Mononuclear cell (primary cell): Measurements from ENCODE around the gene EPHA2. TPM values are rescaled to one million over a fixed set of nuclear protein-coding genes. Genes with fewer than 3 reads are reported as not detected.
"Not testable (repeated sequence)": the region's sequence is repeated elsewhere in the genome, so short reads cannot be mapped to it uniquely, and the experiment has no call there.

Experiments used
- H3K27me3 ChIP-seq: 2 replicates; pipeline ENCODE4 v1.6.0; 2011; ENCODE audit warnings: low read length, control low read depth; ENCODE audit not compliant: insufficient read depth
- H3K4me1 ChIP-seq: 2 replicates; pipeline ENCODE4 v1.5.1; 2011; ENCODE audit warnings: mild to moderate bottlenecking, low read length, control low read depth; ENCODE audit not compliant: insufficient read depth
- H3K4me3 ChIP-seq: 2 replicates; pipeline ENCODE4 v1.5.1; 2011; ENCODE audit warnings: mild to moderate bottlenecking, low read length, moderate library complexity
- H3K9me3 ChIP-seq: 2 replicates; pipeline ENCODE4 v1.5.1; 2011; ENCODE audit warnings: low read depth, mild to moderate bottlenecking, control low read depth, low read length
- total RNA-seq: library from RNA; depleted of rRNA; stranded (reverse); fragments of >200 nt; gene quantifications from one replicate; pipeline ENCODE4 v1.2.3, GENCODE V29; 2012

EPHA2 gene
- total RNA-seq, 1 donor = 0.63 TPM

GRCh38 chr1:16118706-16119105, 37.2 kb downstream of the EPHA2 start:
- peaks cover 14% of the 10 kb centered on the region for H3K4me1 ChIP-seq
- H3K27me3 ChIP-seq = no peaks in the 10 kb centered on the region
- no peak overlapping the region for H3K4me3 ChIP-seq
- no peaks in the 10 kb centered on the region for H3K9me3 ChIP-seq

GRCh38 chr1:16117936-16118335, 37.9 kb downstream of the EPHA2 start:
- Histone ChIP-seq H3K9me3 (no peaks in the 10 kb centered on the region), H3K27me3 (no peaks in the 10 kb centered on the region), H3K4me1 (peaks cover 10% of the 10 kb centered on the region), H3K4me3 (no peak overlapping the region)

GRCh38 chr1:16117369-16117768, 38.5 kb downstream of the EPHA2 start:
- Histone ChIP-seq H3K9me3 (no peaks in the 10 kb centered on the region), H3K27me3 (no peaks in the 10 kb centered on the region), H3K4me3 (no peak overlapping the region), H3K4me1 (peaks cover 6% of the 10 kb centered on the region)

- no peak overlapping the region for H3K4me3 ChIP-seq
- no peaks in the 10 kb centered on the region for H3K4me1 ChIP-seq
- H3K27me3 ChIP-seq = no peaks in the 10 kb centered on the region
- no peaks in the 10 kb centered on the region for H3K9me3 ChIP-seq
These were observed 39.2 kb downstream of the EPHA2 start for GRCh38 chr1:16116625-16117024.

GRCh38 chr1:16116002-16116401, 39.9 kb downstream of the EPHA2 start:
- Histone ChIP-seq H3K9me3 (no peaks in the 10 kb centered on the region), H3K27me3 (no peaks in the 10 kb centered on the region), H3K4me1 (no peaks in the 10 kb centered on the region), H3K4me3 (no peak overlapping the region)

GRCh38 chr1:16115468-16115983, 40.3 kb downstream of the EPHA2 start:
- H3K27me3 ChIP-seq = no peaks in the 10 kb centered on the region
- H3K4me3 ChIP-seq = no peak overlapping the region
- no peaks in the 10 kb centered on the region for H3K4me1 ChIP-seq
- no peaks in the 10 kb centered on the region for H3K9me3 ChIP-seq

GRCh38 chr1:16114527-16115467, 41.1 kb downstream of the EPHA2 start:
- Histone ChIP-seq H3K9me3 (no peaks in the 10 kb centered on the region), H3K27me3 (no peaks in the 10 kb centered on the region), H3K4me3 (no peak overlapping the region), H3K4me1 (no peaks in the 10 kb centered on the region)

- Histone ChIP-seq H3K4me1 (no peaks in the 10 kb centered on the region), H3K9me3 (no peaks in the 10 kb centered on the region), H3K4me3 (no peak overlapping the region), H3K27me3 (no peaks in the 10 kb centered on the region)
These were observed 43.0 kb downstream of the EPHA2 start for GRCh38 chr1:16112596-16113555.

GRCh38 chr1:16111771-16112595, 43.9 kb downstream of the EPHA2 start:
- no peaks in the 10 kb centered on the region for H3K27me3 ChIP-seq
- H3K4me1 ChIP-seq = no peaks in the 10 kb centered on the region
- H3K4me3 ChIP-seq = no peak overlapping the region
- H3K9me3 ChIP-seq = no peaks in the 10 kb centered on the region

- H3K4me1 ChIP-seq = no peaks in the 10 kb centered on the region
- H3K9me3 ChIP-seq = no peaks in the 10 kb centered on the region
- no peak overlapping the region for H3K4me3 ChIP-seq
- H3K27me3 ChIP-seq = no peaks in the 10 kb centered on the region
These were observed 45.0 kb downstream of the EPHA2 start for GRCh38 chr1:16110884-16111283.

- H3K4me1 ChIP-seq = no peaks in the 10 kb centered on the region
- no peak overlapping the region for H3K4me3 ChIP-seq
- no peaks in the 10 kb centered on the region for H3K9me3 ChIP-seq
- no peaks in the 10 kb centered on the region for H3K27me3 ChIP-seq
These were observed 45.4 kb downstream of the EPHA2 start for GRCh38 chr1:16110456-16110855.

GRCh38 chr1:16109571-16109970, 46.3 kb downstream of the EPHA2 start:
- H3K27me3 ChIP-seq = no peaks in the 10 kb centered on the region
- no peak overlapping the region for H3K4me3 ChIP-seq
- H3K9me3 ChIP-seq = no peaks in the 10 kb centered on the region
- no peaks in the 10 kb centered on the region for H3K4me1 ChIP-seq

- H3K4me3 ChIP-seq, H3K27me3 ChIP-seq, H3K9me3 ChIP-seq, H3K4me1 ChIP-seq: not testable (repeated sequence)
These were observed 48.8 kb downstream of the EPHA2 start for GRCh38 chr1:16107039-16107438.

- no peaks in the 10 kb centered on the region for H3K9me3 ChIP-seq
- H3K4me1 ChIP-seq = no peaks in the 10 kb centered on the region
- H3K4me3 ChIP-seq = no peak overlapping the region
- no peaks in the 10 kb centered on the region for H3K27me3 ChIP-seq
These were observed 54.2 kb downstream of the EPHA2 start for GRCh38 chr1:16101623-16102022.
